Activated CD4-positive, alpha-beta T cell treated with anti-CD3 and anti-CD28 coated beads, Interleukin-2, Interleukin-4, amounts not matched to agents 100 ng/mL and 50 ng/mL, durations not matched to agents 16 hours and 8 hours (primary cell): ENCODE results near the gene NDUFAF2.
"Not testable (repeated sequence)": the region's sequence is repeated elsewhere in the genome, so short reads cannot be mapped to it uniquely, and the experiment has no call there.

Experiments used
- DNase-seq: peaks from one replicate; pipeline ENCODE4 v3.0.0-alpha.2; 2020; ENCODE audit warnings: low spot score

NDUFAF2 gene

GRCh38 chr5:60993425-60993824 is 48.4 kb downstream of the NDUFAF2 start:
- DNase-seq: no peak

- DNase-seq: no peak
Observed at GRCh38 chr5:60993875-60994571, 49.0 kb downstream of the NDUFAF2 start.

- DNase-seq: no peak
Observed at GRCh38 chr5:60996368-60996767, 51.4 kb downstream of the NDUFAF2 start.

- no peak for DNase-seq
Observed at GRCh38 chr5:60997721-60998120, 52.7 kb downstream of the NDUFAF2 start.

- DNase-seq: no peak
Observed at GRCh38 chr5:61000887-61001286, 55.9 kb downstream of the NDUFAF2 start.

- no peak for DNase-seq
Observed at GRCh38 chr5:61001647-61002046, 56.6 kb downstream of the NDUFAF2 start.

- DNase-seq: no peak
Observed at GRCh38 chr5:61002611-61003355, 57.8 kb downstream of the NDUFAF2 start.

GRCh38 chr5:61004448-61004847 is 59.4 kb downstream of the NDUFAF2 start:
- no peak for DNase-seq

GRCh38 chr5:61009907-61010306 is 64.9 kb downstream of the NDUFAF2 start:
- DNase-seq: no peak

GRCh38 chr5:61010467-61011454 is 65.8 kb downstream of the NDUFAF2 start:
- no peak for DNase-seq

- no peak for DNase-seq
Observed at GRCh38 chr5:61018062-61018461, 73.1 kb downstream of the NDUFAF2 start.

GRCh38 chr5:61019642-61020041 is 74.6 kb downstream of the NDUFAF2 start:
- DNase-seq: no peak

- no peak for DNase-seq
Observed at GRCh38 chr5:61020415-61020814, 75.4 kb downstream of the NDUFAF2 start.

GRCh38 chr5:61023131-61023530 is 78.1 kb downstream of the NDUFAF2 start:
- no peak for DNase-seq

- DNase-seq: no peak
Observed at GRCh38 chr5:61026004-61026403, 81.0 kb downstream of the NDUFAF2 start.

GRCh38 chr5:61028382-61028781 is 83.4 kb downstream of the NDUFAF2 start:
- no peak for DNase-seq

GRCh38 chr5:61029456-61030162 is 84.6 kb downstream of the NDUFAF2 start:
- DNase-seq: no peak

GRCh38 chr5:61030163-61030482 is 85.1 kb downstream of the NDUFAF2 start:
- no peak for DNase-seq

- not testable (repeated sequence) for DNase-seq
Observed at GRCh38 chr5:61031301-61031700, 86.3 kb downstream of the NDUFAF2 start.

- DNase-seq: no peak
Observed at GRCh38 chr5:61044545-61044944, 99.5 kb downstream of the NDUFAF2 start.

GRCh38 chr5:61047346-61047745 is 102.3 kb downstream of the NDUFAF2 start:
- no peak for DNase-seq

GRCh38 chr5:61048534-61048933 is 103.5 kb downstream of the NDUFAF2 start:
- DNase-seq: no peak
